ENCODE measurements around the gene THSD7B. TPM values are rescaled to one million over a fixed set of nuclear protein-coding genes. Genes with fewer than 3 reads are reported as not detected.
"Not testable (repeated sequence)": the region's sequence is repeated elsewhere in the genome, so short reads cannot be mapped to it uniquely, and the experiment has no call there.

THSD7B gene
- total and polyA plus RNA-seq, 2 donors = 0.50 to 4.2 TPM

DNA sequence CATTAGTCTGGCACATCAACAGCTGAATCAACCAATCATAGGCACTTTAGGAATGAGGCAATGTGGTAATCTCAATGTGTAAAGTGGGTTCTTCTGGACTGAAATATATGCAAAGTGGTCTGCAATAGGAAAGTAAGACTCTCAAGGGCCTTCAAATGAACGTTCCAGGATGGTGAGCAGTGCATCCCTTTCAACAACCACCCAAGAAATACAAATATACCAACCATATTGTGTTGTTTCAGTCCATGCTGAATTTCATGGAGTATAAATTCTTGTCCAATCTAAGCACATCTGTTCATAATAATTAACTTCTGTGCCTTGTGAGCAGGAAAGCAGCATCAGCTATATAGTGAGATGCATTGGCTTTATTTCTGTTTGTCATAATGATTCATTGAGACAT, 556.2 kb downstream of the THSD7B start:
- H3K4me3 ChIP-seq (ENCODE audit: low read length in 2 of 2) = no peak overlapping the region
- 56% methylated on average over 1 of the region's 1 CpG for WGBS

DNA sequence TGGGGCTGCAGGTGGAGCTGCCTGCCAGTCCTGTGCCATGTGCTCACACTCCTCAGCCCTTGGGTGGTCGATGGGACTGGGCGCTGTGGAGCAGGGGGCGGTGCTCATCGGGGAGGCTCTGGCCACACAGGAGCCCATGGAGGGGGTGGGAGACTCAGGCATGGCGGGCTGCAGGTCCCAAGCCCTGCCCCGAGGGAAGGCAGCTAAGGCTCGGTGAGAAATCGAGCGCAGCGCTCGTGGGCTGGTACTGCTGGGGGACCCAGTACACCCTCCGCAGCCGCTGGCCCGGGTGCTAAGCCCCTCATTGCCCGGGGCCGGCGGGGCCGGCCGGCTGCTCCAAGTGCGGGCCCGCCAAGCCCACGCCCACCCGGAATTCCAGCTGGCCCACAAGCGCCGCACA, 566.2 kb downstream of the THSD7B start:
- not testable (repeated sequence) for H3K9me3 ChIP-seq (ENCODE audit: control insufficient read depth in 2 of 2, insufficient read depth in 1 of 2, low read length in 1 of 2); H3K27me3 ChIP-seq (ENCODE audit: control insufficient read depth in 2 of 2, insufficient read depth in 1 of 2, low read length in 1 of 2); H3K36me3 ChIP-seq (ENCODE audit: control insufficient read depth in 2 of 2, insufficient read depth in 2 of 2, low read length in 1 of 2); H3K27ac ChIP-seq (ENCODE audit: low read depth in 1 of 2, low read length in 1 of 2); H3K4me3 ChIP-seq (ENCODE audit: low read length in 2 of 2); DNase-seq (ENCODE audit: low read depth in 6 of 9, low spot score in 9 of 9); H3K4me1 ChIP-seq (ENCODE audit: control insufficient read depth in 2 of 2, insufficient read depth in 2 of 2, low read length in 2 of 2)
- WGBS = 96% methylated on average over 25 of the region's 25 CpGs

More for the DNA sequence above, 556.2 kb downstream of the THSD7B start:
- DNase-seq (ENCODE audit: low read depth in 6 of 9, low spot score in 9 of 9) = no peak
- H3K27me3 ChIP-seq (ENCODE audit: control insufficient read depth in 2 of 2, insufficient read depth in 1 of 2, low read length in 1 of 2) = no peaks in the 10 kb centered on the region
- H3K4me1 ChIP-seq (ENCODE audit: control insufficient read depth in 2 of 2, insufficient read depth in 2 of 2, low read length in 2 of 2) = no peaks in the 10 kb centered on the region
- no peaks in the 10 kb centered on the region for H3K36me3 ChIP-seq (ENCODE audit: control insufficient read depth in 2 of 2, insufficient read depth in 2 of 2, low read length in 1 of 2)
- no peaks in the 10 kb centered on the region for H3K9me3 ChIP-seq (ENCODE audit: control insufficient read depth in 2 of 2, insufficient read depth in 1 of 2, low read length in 1 of 2)
- no peak overlapping the region for H3K27ac ChIP-seq (ENCODE audit: low read depth in 1 of 2, low read length in 1 of 2)

DNA sequence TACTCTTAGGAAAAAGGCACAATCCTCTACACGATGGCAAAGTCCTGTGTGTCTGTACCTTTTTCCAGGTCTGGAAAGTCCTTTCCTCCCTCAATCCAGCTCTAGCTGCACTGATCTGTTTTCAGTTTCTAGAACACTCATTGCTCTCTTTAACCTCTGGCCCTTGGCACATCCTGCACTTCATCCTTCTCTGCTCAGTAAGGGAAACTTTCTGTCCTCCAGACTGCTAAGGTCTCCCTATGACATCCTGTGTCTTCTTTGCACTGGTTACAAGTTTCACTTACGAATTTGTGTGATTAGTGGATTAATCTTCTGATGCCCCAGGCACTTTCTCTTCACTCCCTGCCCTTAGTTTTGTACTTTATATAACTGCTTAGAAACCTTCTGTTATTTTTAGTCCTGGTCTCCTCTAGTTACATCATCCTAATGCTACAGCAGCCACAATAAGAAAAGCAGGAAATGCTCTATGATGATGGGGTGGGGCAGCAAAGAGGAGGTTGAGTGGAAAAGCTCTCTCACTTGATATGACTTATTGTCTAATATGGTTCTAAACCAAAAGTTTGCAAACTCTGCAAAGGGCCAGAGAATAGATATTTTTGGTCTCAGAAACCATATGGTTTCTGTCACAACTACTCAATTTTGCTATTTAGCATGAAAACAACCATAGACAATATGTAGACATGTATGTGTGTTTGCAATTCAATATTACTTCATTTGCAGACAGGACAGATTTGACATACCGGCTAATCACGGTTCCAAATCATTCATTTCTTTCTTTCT, 568.2 kb downstream of the THSD7B start:
- no peaks in the 10 kb centered on the region for H3K27me3 ChIP-seq (ENCODE audit: control insufficient read depth in 2 of 2, insufficient read depth in 1 of 2, low read length in 1 of 2)
- no peaks in the 10 kb centered on the region for H3K36me3 ChIP-seq (ENCODE audit: control insufficient read depth in 2 of 2, insufficient read depth in 2 of 2, low read length in 1 of 2)
- DNase-seq (ENCODE audit: low read depth in 6 of 9, low spot score in 9 of 9) = no peak
- H3K9me3 ChIP-seq (ENCODE audit: control insufficient read depth in 2 of 2, insufficient read depth in 1 of 2, low read length in 1 of 2) = peaks cover 0 to 3% of the 10 kb centered on the region in 2 donors
- no peak overlapping the region for H3K27ac ChIP-seq (ENCODE audit: low read depth in 1 of 2, low read length in 1 of 2)
- 62% methylated on average over 4 of the region's 4 CpGs for WGBS
- H3K4me3 ChIP-seq (ENCODE audit: low read length in 2 of 2) = no peak overlapping the region
- no peaks in the 10 kb centered on the region for H3K4me1 ChIP-seq (ENCODE audit: control insufficient read depth in 2 of 2, insufficient read depth in 2 of 2, low read length in 2 of 2)

DNA sequence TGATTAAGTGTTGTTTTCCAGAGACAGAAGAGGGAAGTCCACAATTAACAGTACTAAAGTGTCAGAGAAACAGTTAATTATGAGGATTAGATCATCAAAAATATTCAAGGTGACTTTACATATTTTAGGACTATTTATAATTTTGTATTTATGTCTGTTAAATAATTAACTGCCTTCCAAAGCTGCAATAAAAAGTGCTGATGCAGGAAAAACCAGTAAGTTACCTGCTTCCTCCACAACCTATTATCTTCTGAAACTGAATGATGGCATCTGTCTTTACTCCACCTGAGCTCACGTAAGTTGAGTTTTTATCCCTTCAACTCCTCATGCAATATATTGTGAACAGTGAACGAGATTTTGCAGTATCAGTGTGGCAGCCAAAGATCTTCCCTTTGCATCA, 570.7 kb downstream of the THSD7B start:
- H3K4me1 ChIP-seq (ENCODE audit: control insufficient read depth in 2 of 2, insufficient read depth in 2 of 2, low read length in 2 of 2) = no peaks in the 10 kb centered on the region
- no peaks in the 10 kb centered on the region for H3K36me3 ChIP-seq (ENCODE audit: control insufficient read depth in 2 of 2, insufficient read depth in 2 of 2, low read length in 1 of 2)
- H3K27ac ChIP-seq (ENCODE audit: low read depth in 1 of 2, low read length in 1 of 2) = no peak overlapping the region
- H3K27me3 ChIP-seq (ENCODE audit: control insufficient read depth in 2 of 2, insufficient read depth in 1 of 2, low read length in 1 of 2) = no peaks in the 10 kb centered on the region
- no peak overlapping the region for H3K4me3 ChIP-seq (ENCODE audit: low read length in 2 of 2)
- H3K9me3 ChIP-seq (ENCODE audit: control insufficient read depth in 2 of 2, insufficient read depth in 1 of 2, low read length in 1 of 2) = peaks cover 0 to 3% of the 10 kb centered on the region in 2 donors
- WGBS = 84% methylated on average over 2 of the region's 2 CpGs
- no peak for DNase-seq (ENCODE audit: low read depth in 6 of 9, low spot score in 9 of 9)

DNA sequence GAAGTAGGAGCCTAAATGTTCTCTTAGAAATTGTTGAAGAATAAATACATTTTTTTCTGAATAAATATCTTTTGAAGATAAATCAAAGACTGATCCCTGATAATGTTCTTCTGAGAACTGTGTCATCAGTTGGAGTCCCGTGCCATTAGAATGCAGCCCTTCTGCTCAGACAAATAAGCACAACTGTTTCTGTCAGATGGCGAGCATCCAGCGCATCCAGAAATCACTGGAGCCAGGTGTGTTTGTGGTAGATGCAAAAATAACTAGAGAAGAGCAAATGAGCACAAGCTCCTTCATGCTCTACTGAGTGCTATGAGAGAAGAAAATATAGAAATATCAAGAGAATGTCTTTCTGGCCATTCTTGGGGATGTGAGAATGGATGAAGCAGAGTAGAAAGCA, 573.7 kb downstream of the THSD7B start:
- Histone ChIP-seq H3K36me3 (ENCODE audit: control insufficient read depth in 2 of 2, insufficient read depth in 2 of 2, low read length in 1 of 2) (no peaks in the 10 kb centered on the region), H3K27me3 (ENCODE audit: control insufficient read depth in 2 of 2, insufficient read depth in 1 of 2, low read length in 1 of 2) (no peaks in the 10 kb centered on the region), H3K27ac (ENCODE audit: low read depth in 1 of 2, low read length in 1 of 2) (no peak overlapping the region), H3K4me3 (ENCODE audit: low read length in 2 of 2) (no peak overlapping the region), H3K9me3 (ENCODE audit: control insufficient read depth in 2 of 2, insufficient read depth in 1 of 2, low read length in 1 of 2) (no peaks in the 10 kb centered on the region), H3K4me1 (ENCODE audit: control insufficient read depth in 2 of 2, insufficient read depth in 2 of 2, low read length in 2 of 2) (no peaks in the 10 kb centered on the region)
- no peak for DNase-seq (ENCODE audit: low read depth in 6 of 9, low spot score in 9 of 9)
- 93% methylated on average over 3 of the region's 3 CpGs for WGBS

DNA sequence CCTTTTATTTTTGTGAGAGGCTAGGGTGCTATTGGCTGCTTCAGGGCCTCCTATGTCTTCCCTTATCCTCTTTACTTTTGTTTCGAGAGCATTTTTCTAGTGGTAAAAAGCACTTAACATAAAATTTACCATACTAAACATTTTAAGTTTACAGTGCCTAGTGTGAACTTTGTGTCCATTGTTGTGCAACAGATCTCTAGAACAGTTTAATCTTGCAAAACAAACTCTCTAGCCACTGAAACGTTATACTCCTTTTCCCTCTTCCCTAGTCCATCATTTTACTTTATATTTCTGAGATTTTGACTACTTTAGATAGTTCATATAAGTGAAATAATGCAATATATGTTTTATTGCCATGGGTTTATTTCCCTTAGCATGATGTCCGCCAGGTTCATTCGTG, 580.6 kb downstream of the THSD7B start:
- no peak for DNase-seq (ENCODE audit: low read depth in 6 of 9, low spot score in 9 of 9)
- Histone ChIP-seq H3K9me3 (ENCODE audit: control insufficient read depth in 2 of 2, insufficient read depth in 1 of 2, low read length in 1 of 2) (no peaks in the 10 kb centered on the region), H3K4me1 (ENCODE audit: control insufficient read depth in 2 of 2, insufficient read depth in 2 of 2, low read length in 2 of 2) (no peaks in the 10 kb centered on the region), H3K27me3 (ENCODE audit: control insufficient read depth in 2 of 2, insufficient read depth in 1 of 2, low read length in 1 of 2) (no peaks in the 10 kb centered on the region), H3K4me3 (ENCODE audit: low read length in 2 of 2) (no peak overlapping the region), H3K36me3 (ENCODE audit: control insufficient read depth in 2 of 2, insufficient read depth in 2 of 2, low read length in 1 of 2) (no peaks in the 10 kb centered on the region), H3K27ac (ENCODE audit: low read depth in 1 of 2, low read length in 1 of 2) (no peak overlapping the region)
- 83% methylated on average over 4 of the region's 4 CpGs for WGBS

DNA sequence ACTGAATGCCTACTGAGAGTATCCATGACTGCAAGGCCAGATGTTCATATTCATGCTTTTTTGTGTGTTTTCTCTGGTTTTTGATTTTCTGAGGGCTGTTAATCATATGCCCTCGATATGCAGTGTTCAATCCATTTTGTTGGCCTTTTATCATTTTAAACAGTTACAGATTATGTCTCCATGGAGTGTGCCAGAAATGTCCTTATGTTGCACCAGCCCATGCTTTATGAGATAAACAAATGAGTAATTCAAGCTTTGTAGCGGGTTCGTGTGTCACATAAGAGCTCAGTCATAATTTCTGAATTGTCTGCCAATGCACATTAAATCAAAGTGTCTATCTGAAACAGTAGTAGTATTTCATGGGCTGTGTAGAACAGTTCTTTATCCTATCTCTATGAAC, 583.0 kb downstream of the THSD7B start:
- Histone ChIP-seq H3K4me1 (ENCODE audit: control insufficient read depth in 2 of 2, insufficient read depth in 2 of 2, low read length in 2 of 2) (no peaks in the 10 kb centered on the region), H3K4me3 (ENCODE audit: low read length in 2 of 2) (no peak overlapping the region), H3K27me3 (ENCODE audit: control insufficient read depth in 2 of 2, insufficient read depth in 1 of 2, low read length in 1 of 2) (no peaks in the 10 kb centered on the region), H3K27ac (ENCODE audit: low read depth in 1 of 2, low read length in 1 of 2) (no peak overlapping the region), H3K36me3 (ENCODE audit: control insufficient read depth in 2 of 2, insufficient read depth in 2 of 2, low read length in 1 of 2) (no peaks in the 10 kb centered on the region), H3K9me3 (ENCODE audit: control insufficient read depth in 2 of 2, insufficient read depth in 1 of 2, low read length in 1 of 2) (no peaks in the 10 kb centered on the region)
- DNase-seq (ENCODE audit: low read depth in 6 of 9, low spot score in 9 of 9) = no peak
- WGBS = 91% methylated on average over 3 of the region's 3 CpGs

DNA sequence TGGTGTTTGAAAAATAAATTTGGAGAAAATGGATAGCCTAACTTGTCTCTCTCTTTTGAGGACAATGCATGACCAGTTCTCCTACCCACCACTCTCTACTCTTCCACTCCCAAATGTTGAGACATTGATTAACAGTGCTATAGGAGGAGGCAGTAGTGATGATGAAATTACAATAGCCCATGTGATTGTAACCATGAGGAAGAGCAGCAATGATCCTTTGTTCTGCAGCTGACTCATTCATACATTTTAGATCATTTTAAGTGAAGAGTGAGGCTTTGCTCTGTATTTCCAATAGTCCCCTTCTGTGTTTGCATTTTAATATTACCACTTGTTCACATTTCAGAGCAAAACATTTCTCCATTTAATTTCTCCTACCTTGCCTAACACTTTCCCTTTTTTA, 592.3 kb downstream of the THSD7B start:
- no peak for DNase-seq (ENCODE audit: low read depth in 6 of 9, low spot score in 9 of 9)
- Histone ChIP-seq H3K27me3 (ENCODE audit: control insufficient read depth in 2 of 2, insufficient read depth in 1 of 2, low read length in 1 of 2) (no peaks in the 10 kb centered on the region), H3K9me3 (ENCODE audit: control insufficient read depth in 2 of 2, insufficient read depth in 1 of 2, low read length in 1 of 2) (peaks cover 0 to 7% of the 10 kb centered on the region in 2 donors), H3K27ac (ENCODE audit: low read depth in 1 of 2, low read length in 1 of 2) (no peak overlapping the region), H3K4me1 (ENCODE audit: control insufficient read depth in 2 of 2, insufficient read depth in 2 of 2, low read length in 2 of 2) (no peaks in the 10 kb centered on the region), H3K4me3 (ENCODE audit: low read length in 2 of 2) (no peak overlapping the region), H3K36me3 (ENCODE audit: control insufficient read depth in 2 of 2, insufficient read depth in 2 of 2, low read length in 1 of 2) (no peaks in the 10 kb centered on the region)

DNA sequence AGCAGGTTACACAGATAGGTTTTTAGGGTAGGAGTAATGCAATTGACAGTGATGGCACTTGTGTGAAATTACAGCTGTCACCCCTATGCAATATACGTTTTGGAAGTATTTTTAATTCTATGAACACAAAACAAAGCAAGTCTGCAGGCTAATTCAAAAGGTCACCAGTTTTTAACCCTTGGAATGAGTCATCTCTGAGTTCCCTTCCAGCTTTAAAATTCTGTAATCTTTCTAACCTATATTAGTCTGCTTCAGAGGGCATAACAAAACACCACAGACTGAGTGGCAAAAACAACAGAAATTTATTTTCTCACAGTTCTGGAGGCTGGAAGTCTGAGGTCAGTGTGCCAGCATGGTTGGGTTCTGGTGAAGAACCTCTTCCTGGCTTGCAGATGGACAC, 602.0 kb downstream of the THSD7B start:
- Histone ChIP-seq H3K36me3 (ENCODE audit: control insufficient read depth in 2 of 2, insufficient read depth in 2 of 2, low read length in 1 of 2) (no peaks in the 10 kb centered on the region), H3K4me3 (ENCODE audit: low read length in 2 of 2) (no peak overlapping the region), H3K27ac (ENCODE audit: low read depth in 1 of 2, low read length in 1 of 2) (no peak overlapping the region), H3K4me1 (ENCODE audit: control insufficient read depth in 2 of 2, insufficient read depth in 2 of 2, low read length in 2 of 2) (no peaks in the 10 kb centered on the region), H3K9me3 (ENCODE audit: control insufficient read depth in 2 of 2, insufficient read depth in 1 of 2, low read length in 1 of 2) (no peaks in the 10 kb centered on the region), H3K27me3 (ENCODE audit: control insufficient read depth in 2 of 2, insufficient read depth in 1 of 2, low read length in 1 of 2) (no peaks in the 10 kb centered on the region)
- DNase-seq (ENCODE audit: low read depth in 6 of 9, low spot score in 9 of 9) = no peak
- WGBS = 62% methylated on average over 1 of the region's 1 CpG

All from thymus (tissue), 11 donors.